SK-N-SH treated with all-trans-retinoic acid at 6 μM for 48 hours (cell line): ENCODE results near the gene UCN3.
"Not testable (repeated sequence)": the region's sequence is repeated elsewhere in the genome, so short reads cannot be mapped to it uniquely, and the experiment has no call there.

Source experiments
- ARNTL ChIP-seq: fragments of 450-650 bp; formaldehyde crosslinking; IDR thresholded peaks from 2 replicates; pipeline ENCODE4 v1.5.0; 2020; ENCODE audit warnings: low read depth, mild to moderate bottlenecking, moderate library complexity, borderline replicate concordance
- OSR1 ChIP-seq: fragments of 250-450 bp; sonication (Bioruptor Pico); IDR thresholded peaks from 2 replicates; pipeline ENCODE4 v1.8.0; 2022; ENCODE audit warnings: moderate library complexity, mild to moderate bottlenecking, inconsistent platforms
- PPARA ChIP-seq: fragments of 250-450 bp; sonication (Bioruptor Pico); IDR thresholded peaks from 2 replicates; pipeline ENCODE4 v1.5.0; 2020; ENCODE audit warnings: mild to moderate bottlenecking, borderline replicate concordance
- ZNF565 ChIP-seq: fragments of 450-650 bp; formaldehyde crosslinking; conservative IDR thresholded peaks from 2 replicates; pipeline ENCODE4 v1.5.0; 2020; ENCODE audit warnings: low read depth, mild to moderate bottlenecking, moderate library complexity

- not testable (repeated sequence) for TF ChIP-seq PPARA; OSR1 (CRISPR knock-in tag); ARNTL; ZNF565
Measured at GRCh38 chr10:5410787-5411186, 46.0 kb downstream of the UCN3 start.
